RKO (cell line): ENCODE data around the gene RNF157.

Experiments used
- DNase-seq: peaks from one replicate; pipeline ENCODE4 v3.0.0-alpha.2; 2016; ENCODE audit warnings: low spot score

The RNF157 gene

DNA sequence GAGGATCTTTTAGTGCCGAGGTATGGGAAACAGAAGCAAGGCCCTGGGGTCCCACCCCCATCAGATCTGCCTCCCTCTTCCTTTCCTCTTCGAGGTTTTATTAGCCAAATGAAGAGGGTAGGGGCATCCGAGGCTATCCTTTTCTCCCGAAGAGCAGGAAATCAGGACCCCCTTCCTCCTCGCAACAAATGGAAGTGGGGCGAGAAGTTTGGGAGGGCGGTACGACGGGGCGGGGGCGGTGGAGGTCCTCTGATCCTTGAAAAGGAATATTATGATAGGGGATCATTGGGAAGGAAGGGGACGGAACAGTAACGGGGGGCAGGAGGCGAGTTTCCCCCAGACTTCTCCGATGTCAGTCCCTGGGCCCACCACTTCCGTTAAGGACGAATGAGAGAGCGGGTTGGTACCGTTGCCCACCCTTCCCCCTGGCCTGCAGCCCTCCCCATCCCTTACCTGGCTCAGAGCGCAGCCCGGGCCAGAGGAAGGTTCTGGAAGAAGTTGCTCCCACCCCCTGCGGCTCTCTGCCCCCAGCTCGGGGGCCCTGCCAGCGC, 99.6 kb downstream of the RNF157 start:
- no peak for DNase-seq

DNA sequence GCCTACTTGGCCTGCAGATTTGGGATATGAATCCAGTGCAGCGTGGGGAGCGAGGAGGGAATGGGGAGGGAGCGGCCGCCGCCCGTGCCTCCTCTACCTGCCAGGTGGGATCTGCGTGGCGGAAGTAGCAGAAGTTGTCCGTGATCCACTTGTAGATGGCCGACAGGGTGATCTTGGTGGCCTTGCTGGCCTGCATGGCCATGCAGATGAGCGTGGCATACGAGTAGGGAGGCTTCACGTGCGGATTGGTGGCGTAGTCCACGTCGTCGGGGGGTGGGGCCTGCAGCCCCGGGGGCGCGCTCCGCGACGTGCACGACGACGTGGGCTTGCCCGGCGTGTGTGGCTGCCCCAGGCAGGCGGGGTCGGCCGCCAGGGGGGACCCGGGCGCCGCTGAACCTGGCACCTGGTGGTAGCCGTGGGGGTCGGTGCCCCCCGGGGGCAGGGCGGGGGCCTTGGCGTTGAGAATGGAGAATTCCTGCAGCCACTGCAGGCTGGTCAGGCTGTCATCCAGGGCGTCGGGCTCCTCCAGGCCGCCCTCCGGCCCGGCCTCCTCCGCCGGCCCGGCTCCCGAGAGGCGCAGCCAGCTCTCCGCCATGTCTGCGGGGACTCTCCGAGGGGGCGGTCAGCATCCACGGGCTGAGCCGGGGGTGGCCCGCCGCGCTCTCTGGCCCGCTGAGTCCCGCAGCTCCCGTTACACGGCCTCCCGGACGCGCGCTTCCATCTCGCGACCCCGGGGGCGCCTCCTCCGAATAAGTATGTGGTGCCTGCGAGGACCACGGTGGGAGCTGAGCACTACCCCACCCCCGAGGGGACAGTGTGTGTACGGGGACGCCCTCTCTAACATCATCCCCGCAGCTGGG, 100.3 kb downstream of the RNF157 start:
- DNase-seq, result no peak

DNA sequence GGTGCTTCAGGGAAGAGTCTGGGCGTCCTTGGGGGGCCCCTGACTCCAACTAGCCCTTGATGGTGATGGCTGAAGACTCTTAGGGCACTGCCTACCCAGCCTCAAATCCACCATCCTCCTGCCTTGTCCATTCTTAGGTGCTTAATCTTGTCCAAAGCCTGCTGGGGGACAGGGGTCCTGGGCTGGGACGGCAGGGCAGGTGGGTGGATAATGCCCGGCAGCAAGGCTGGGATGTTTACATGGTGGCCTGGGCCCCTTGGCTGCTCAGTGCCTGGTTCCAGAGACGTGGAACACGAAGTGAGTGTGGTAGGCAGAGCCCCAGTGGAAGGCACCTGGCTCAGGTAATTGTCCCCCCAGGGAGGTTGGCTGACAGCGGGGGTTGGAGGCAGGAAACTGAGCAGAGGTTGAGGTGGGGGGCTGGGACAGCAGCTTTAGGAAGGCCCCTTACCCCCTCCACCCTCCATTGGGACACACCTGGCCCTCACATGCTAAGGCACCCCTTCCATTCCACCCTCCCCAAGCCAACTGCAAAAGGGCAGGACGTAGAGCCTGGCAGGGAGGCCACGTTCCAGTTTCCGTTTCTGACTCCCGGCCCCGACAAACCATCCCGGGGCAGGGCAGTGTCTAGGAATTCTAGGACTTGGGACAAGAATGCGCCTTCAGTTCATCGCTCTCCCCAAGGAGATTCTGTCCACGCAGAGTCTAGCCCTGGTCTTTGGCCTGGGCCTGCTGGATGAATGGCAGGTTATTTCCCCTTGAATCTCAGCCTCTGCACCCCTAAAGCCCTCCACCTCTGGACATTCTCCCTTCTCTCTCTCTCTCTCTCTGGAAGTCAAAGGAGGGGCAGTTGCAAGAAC, 101.2 kb downstream of the RNF157 start:
- DNase-seq, result no peak

DNA sequence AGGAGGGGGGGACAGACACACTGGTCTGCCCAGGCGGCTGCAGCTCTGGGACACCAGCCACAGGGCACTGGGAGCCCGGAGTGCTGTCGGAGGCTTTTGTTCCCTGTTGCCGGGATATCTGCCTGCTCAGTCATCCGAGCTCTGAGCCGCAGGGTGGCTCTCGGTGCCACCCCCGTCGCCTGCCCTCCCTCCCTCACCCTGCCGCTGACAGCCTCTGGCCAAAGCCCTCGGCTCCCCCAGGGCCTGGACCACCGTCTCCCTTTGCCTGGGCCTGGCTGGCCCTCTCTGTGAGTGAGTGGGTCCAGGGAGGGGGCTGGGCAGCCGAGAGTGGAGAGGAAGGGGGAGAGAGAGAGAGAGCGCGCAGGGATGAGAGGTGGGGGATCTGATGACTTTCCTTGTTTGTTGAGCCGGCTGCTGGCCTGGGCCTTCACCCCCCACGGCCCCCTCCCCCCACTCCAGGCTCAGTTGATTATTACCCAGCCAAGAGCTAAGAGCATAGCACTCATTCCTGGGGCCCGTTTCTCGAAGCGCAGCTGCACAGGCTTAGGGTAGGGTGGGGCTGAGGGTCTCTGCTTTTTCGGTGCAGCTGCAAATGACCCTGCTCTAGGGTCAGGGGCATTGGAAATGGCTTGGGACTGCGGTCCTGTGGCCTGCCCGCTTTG, 101.9 kb downstream of the RNF157 start:
- DNase-seq, result no peak

DNA sequence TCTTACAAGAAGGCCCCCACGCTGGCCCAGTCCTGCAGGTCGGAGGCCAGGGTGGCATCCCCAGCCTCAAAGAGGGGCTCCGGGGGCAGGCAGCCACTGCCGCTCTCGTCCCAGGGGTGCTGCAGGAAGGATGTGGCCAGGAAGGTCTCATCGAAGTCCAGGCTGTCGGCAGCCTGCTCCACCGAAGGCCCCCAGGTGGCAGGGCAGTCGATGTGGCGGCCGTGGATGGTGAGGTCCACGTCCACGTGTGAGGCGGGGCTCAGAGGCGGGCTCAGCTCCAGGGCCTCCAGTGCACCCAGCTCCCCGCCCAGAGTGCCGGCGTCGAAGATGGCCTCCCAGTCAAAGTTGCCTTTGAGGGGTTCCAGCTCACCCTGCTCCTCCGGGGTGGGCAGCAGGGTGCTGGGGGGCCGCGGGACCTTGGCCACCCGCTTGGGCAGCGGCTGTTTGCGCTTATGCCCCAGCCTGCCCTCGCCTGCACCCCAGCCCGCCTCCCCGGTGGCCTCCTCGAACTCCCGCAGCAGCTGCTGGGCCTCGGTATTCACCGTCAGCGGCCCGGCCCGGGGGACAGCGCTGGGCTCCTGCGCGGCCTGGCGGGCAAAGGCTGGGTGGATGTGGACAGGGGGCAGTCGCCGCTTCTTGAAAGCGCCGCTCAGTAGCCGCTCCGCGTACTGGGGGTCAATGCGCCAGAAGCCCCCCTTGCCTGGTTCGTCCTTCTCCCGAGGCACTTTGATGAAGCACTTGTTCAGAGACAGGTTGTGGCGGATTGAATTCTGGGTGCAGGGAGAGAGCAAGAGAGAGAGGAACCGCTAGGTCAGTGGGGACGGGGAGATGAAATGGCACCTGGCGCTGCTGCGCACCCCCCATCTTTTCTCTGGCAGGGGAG, 102.7 kb downstream of the RNF157 start:
- no peak for DNase-seq

- DNase-seq, result no peak
These were observed 103.3 kb downstream of the RNF157 start for GRCh38 chr17:76137001-76137350.

- DNase-seq, result no peak
These were observed 103.9 kb downstream of the RNF157 start for GRCh38 chr17:76136276-76137000.

- DNase-seq, result no peak
These were observed 104.5 kb downstream of the RNF157 start for GRCh38 chr17:76135810-76136188.

DNA sequence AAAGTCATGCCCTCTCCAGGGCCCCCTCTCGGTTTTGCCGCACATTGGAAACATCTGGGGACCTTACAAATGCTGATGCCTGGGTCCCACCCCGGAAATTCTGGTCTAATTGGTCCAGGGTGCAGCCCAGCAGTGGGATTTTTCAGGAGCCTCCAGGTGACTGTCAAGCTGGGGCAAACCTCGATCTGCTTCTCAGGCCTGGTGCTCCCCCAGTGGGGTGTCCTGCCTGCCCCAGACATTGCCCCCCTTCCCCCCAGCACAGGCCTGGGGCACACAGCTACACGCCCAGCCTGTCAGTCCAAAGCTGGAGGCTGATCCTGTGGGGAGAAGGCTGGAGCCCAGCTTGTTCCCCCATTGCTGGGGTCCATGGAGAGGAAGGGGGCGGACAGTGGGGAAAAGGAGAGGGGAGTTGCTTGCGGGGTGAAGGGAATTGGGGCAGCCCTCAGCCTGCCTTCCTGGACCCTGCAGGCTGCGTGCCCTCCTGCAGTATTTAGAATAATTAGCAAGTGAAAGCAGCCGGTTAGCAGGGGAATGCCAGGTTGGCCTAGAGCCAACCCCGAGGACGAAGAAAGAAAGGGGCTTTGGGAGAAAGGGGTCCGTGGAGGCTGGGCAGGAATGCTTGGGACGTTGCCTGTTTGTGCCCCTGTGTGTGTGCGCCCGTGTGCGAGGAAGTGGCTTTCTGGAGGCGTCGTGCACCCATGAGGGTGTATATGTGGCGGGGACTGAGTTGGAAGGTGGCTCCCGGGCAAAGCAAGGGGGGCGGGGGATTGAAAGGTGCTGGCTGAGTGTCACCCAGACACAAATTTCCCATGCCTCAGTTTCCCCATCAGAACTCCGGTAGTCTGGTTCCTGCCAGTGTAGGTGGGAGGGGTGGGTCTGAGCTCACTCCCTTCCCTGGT, 105.1 kb downstream of the RNF157 start:
- no peak for DNase-seq

GRCh38 chr17:76132574-76133338, 107.5 kb downstream of the RNF157 start:
- no peak for DNase-seq

DNA sequence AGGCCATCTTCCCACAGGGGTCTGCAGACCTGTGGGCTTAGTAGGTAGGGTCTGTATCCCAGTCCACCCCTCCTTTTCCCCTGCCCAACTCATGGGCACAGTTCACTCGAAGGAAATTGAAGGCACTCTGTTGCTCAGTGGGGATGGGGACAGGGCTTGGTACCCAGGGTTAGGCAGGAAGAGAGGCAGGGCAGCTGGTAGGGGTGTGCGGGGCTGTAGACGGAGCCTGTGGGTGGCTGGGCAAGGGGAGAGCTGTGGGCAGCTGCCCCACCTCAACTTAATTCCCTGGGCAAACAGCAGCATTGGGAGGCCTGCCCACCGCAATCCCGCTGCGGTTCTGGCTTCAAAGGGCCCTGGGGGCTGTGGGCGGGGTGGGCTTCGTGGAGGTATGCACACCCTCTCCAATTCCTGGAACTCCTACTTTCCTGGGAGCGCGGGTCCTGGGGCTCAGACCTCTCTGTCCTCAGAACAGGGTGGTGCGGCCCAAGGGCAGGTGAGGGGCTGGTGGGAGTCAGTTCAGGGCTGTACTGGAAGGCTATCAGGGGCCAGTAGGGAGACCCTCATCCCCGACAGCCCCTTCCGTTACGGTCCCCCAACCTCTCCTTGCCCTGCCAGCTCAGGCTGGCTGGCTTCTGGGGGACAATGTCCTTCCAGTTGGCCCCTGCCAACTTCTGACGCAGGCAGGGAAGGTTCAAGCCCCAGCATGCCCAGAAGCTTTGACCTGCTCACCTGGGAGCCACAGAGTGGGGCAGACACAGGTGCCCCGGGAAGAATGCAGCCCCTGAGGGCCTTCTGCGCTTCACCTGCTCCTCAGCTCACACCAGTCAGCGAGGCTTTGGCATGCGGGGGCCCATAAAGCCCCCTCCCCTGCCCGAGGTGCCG, 108.4 kb downstream of the RNF157 start:
- DNase-seq, result no peak

DNA sequence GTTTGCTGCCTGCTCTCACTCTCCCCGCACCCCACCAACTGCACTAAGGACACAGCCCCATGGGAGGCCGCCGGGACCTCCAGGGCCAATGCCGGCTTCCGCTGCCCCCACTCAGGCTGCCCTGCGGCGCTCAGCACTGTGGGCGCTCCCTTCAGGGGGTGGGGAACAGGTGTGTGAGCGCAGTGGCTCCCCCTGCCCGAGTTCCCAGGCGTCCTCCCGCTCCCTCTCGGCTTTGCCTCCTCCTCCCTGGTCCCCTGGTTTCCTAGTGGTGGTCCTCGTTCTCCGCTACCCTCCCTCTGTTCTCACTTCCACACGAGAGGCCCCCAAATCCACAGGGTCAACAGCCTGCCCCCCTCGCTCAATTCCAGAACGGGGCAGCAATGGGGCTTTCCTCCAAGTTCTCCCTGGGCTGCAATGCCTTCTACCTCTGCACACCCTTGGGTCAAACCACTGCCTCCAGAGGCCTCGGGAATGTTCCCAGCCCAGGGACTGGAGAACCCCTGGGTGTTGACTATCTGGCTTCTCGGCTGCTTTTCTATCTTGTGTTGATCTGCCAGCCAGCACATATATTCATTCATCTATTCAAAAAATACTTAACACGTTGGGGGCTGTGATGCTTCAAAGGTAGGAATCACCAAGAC, 109.1 kb downstream of the RNF157 start:
- DNase-seq, result no peak

DNA sequence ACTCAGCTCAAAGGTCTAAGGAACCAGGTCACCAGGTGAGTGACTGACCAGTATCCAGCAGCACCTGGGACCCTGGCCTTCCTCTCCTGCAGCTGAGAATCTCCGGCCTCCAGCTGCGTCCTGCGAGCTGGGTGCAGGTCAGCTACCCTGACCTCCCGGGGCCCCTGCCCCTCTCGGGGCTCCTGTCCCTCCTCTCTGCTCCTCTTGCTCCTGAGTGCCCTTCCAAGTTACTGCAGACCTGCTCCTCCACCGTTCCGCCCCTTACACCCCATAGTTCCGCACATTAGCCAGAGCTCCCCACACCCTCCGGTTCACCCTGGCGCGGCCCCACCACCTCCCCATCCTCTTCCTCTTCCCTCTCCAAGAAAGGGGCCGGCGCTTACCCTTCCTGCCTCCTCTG, 109.8 kb downstream of the RNF157 start:
- DNase-seq, result no peak

- DNase-seq, result no peak
These were observed 114.4 kb downstream of the RNF157 start for GRCh38 chr17:76125922-76126321.

- no peak for DNase-seq
These were observed 115.0 kb downstream of the RNF157 start for GRCh38 chr17:76125391-76125675.

GRCh38 chr17:76124582-76125390, 115.5 kb downstream of the RNF157 start:
- peak; percentile 31 for DNase-seq
